Measurements from ENCODE around the gene TTLL9. TPM values are rescaled to one million over a fixed set of nuclear protein-coding genes. Genes with fewer than 3 reads are reported as not detected.
A peak's percentile ranks its signal among the peaks of the same experiment; 100 is the strongest.

Gene TTLL9
- polyA plus RNA-seq, 1 of the 3 experiments (the other 2 are of a cell fraction) = 0.23 TPM

DNA sequence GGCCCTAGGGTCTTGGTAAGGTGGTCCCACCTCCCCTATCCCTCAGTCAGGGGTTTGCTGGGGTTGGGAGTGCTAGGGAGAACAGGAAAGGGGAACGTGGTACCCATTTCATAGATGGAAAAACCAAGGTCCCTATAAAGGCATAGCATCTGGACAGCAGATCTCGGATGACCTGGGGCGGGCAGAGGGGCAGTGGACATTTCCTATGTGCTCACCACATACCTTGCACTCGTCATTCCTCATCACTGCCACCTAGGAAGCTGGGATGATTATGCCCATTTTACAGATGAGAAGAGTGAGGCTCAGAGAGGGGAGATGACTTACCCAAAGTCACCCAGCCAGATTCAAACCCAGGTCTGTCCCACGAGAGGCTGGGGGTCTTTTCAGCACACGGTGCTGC lies 39.2 kb upstream of the TTLL9 start (continued):
- TF ChIP-seq, protein P1, sequence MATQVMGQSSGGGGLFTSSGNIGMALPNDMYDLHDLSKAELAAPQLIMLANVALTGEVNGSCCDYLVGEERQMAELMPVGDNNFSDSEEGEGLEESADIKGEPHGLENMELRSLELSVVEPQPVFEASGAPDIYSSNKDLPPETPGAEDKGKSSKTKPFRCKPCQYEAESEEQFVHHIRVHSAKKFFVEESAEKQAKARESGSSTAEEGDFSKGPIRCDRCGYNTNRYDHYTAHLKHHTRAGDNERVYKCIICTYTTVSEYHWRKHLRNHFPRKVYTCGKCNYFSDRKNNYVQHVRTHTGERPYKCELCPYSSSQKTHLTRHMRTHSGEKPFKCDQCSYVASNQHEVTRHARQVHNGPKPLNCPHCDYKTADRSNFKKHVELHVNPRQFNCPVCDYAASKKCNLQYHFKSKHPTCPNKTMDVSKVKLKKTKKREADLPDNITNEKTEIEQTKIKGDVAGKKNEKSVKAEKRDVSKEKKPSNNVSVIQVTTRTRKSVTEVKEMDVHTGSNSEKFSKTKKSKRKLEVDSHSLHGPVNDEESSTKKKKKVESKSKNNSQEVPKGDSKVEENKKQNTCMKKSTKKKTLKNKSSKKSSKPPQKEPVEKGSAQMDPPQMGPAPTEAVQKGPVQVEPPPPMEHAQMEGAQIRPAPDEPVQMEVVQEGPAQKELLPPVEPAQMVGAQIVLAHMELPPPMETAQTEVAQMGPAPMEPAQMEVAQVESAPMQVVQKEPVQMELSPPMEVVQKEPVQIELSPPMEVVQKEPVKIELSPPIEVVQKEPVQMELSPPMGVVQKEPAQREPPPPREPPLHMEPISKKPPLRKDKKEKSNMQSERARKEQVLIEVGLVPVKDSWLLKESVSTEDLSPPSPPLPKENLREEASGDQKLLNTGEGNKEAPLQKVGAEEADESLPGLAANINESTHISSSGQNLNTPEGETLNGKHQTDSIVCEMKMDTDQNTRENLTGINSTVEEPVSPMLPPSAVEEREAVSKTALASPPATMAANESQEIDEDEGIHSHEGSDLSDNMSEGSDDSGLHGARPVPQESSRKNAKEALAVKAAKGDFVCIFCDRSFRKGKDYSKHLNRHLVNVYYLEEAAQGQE (IDR thresholded peaks at IDR 0.05; ENCODE audit: low read depth, low read length) = no peak
- TF ChIP-seq GATA2 (CRISPR knock-in tag; IDR thresholded peaks at IDR 0.05) = no peak
- TF ChIP-seq MEF2A (IDR thresholded peaks at IDR 0.05; ENCODE audit: borderline replicate concordance, low read depth) = no peak
- TF ChIP-seq EP300 (IDR thresholded peaks at IDR 0.05; ENCODE audit: borderline replicate concordance in 1 of 2, low read depth in 1 of 2, low read length in 1 of 2) = no peak
- TF ChIP-seq RFX5 (IDR thresholded peaks at IDR 0.05; ENCODE audit: low read length) = no peak

DNA sequence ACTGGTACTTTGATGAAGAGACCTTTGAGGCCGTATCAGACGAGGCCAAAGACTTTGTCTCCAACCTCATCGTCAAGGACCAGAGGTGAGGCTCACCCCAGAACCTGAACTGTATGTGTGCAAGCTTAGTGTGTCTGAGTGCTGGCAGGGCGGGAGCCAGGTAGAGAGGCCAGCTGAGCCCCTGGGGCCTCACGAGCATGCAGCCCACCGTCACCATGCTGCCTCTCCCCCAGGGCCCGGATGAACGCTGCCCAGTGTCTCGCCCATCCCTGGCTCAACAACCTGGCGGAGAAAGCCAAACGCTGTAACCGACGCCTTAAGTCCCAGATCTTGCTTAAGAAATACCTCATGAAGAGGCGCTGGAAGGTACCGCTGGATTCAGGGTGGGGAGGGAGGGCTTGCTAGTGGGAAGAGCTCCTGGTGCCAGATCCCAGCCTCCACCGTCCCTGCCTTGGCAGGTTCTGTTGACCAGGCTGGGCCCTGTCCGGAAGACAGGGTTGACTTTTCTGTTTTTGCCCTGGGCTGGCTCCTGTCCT lies 38.6 kb upstream of the TTLL9 start:
- Histone ChIP-seq H3K27ac (ENCODE audit: low read depth in 2 of 2, low read length in 1 of 2) (no peak overlapping the region), H3K4me1 (ENCODE audit: control insufficient read depth in 1 of 2, insufficient read depth in 2 of 2, low read depth in 1 of 2, low read length in 1 of 2) (peaks cover 15 to 27% of the 10 kb centered on the region in 2 experiments; a peak in 3 of 4 replicates), H3K9ac (no peak overlapping the region), H2AFZ (ENCODE audit: low read depth) (no peak overlapping the region), H3F3A (replicated peaks; ENCODE audit: insufficient read depth) (peaks cover 9% of the 10 kb centered on the region), H3K36me3 (replicated peaks in 1 of 2; ENCODE audit: control insufficient read depth in 1 of 2, insufficient read depth in 2 of 2, low read length in 1 of 2) (no peaks in the 10 kb centered on the region), H3K4me2 (no peak overlapping the region), H3K9me2 (no peaks in the 10 kb centered on the region), H3K27me3 (ENCODE audit: insufficient read depth) (no peaks in the 10 kb centered on the region), H3K9me3 (no peaks in the 10 kb centered on the region), H3K4me3 (ENCODE audit: low read depth in 2 of 2, low read length in 1 of 2) (no peak overlapping the region), H3K79me2 (ENCODE audit: insufficient read depth) (no peaks in the 10 kb centered on the region), H4K20me1 (ENCODE audit: insufficient read depth) (no peaks in the 10 kb centered on the region)
- ChIA-PET POLR2A (no interaction called here), CTCF (interaction anchor here (0.7 to 15.5 kb wide), 6 partner anchors 7 to 625 kb away, joined by 3 to 174 read pairs (median 10); partner anchors contain the start of gene FOXS1)
- DNase-seq = peak; percentile 16
- 96% methylated on average over 10 of the region's 17 CpGs for WGBS (ENCODE audit: low lambda C conversion rate)
- TF ChIP-seq EP300 (IDR thresholded peaks at IDR 0.05; ENCODE audit: borderline replicate concordance in 1 of 2, low read depth in 1 of 2, low read length in 1 of 2) = no peak
- TF ChIP-seq TEAD4 (IDR thresholded peaks at IDR 0.05; ENCODE audit: borderline replicate concordance, insufficient read depth) = no peak
- no peak for TF ChIP-seq YY1 (IDR thresholded peaks at IDR 0.05; ENCODE audit: low read depth)
- TF ChIP-seq RAD21 (IDR thresholded peaks at IDR 0.05; ENCODE audit: low read length) = no peak
- no peak for TF ChIP-seq MXI1 (IDR thresholded peaks at IDR 0.05; ENCODE audit: low read depth, low read length)
- no peak for TF ChIP-seq FOXM1 (IDR thresholded peaks at IDR 0.05; ENCODE audit: low read depth)
- TF ChIP-seq, protein P2, sequence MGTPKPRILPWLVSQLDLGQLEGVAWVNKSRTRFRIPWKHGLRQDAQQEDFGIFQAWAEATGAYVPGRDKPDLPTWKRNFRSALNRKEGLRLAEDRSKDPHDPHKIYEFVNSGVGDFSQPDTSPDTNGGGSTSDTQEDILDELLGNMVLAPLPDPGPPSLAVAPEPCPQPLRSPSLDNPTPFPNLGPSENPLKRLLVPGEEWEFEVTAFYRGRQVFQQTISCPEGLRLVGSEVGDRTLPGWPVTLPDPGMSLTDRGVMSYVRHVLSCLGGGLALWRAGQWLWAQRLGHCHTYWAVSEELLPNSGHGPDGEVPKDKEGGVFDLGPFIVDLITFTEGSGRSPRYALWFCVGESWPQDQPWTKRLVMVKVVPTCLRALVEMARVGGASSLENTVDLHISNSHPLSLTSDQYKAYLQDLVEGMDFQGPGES (IDR thresholded peaks at IDR 0.05; ENCODE audit: low read depth, low read length) = no peak
- no peak for TF ChIP-seq NRF1 (IDR thresholded peaks at IDR 0.05; ENCODE audit: low read depth, low read length)
- TF ChIP-seq EZH2phosphoT487 (IDR thresholded peaks at IDR 0.05; ENCODE audit: borderline replicate concordance, low read depth) = no peak
- no peak for TF ChIP-seq CHD2 (IDR thresholded peaks at IDR 0.05; ENCODE audit: low read length, partially characterized antibody)
- no peak for TF ChIP-seq TAF1 (IDR thresholded peaks at IDR 0.05; ENCODE audit: borderline replicate concordance, low read depth, low read length)
- no peak for TF ChIP-seq RFX5 (IDR thresholded peaks at IDR 0.05; ENCODE audit: low read length)
- no peak for TF ChIP-seq FOXJ3 (CRISPR knock-in tag; IDR thresholded peaks at IDR 0.05)
- no peak for TF ChIP-seq TCF12 (IDR thresholded peaks at IDR 0.05)
- TF ChIP-seq, protein P3, sequence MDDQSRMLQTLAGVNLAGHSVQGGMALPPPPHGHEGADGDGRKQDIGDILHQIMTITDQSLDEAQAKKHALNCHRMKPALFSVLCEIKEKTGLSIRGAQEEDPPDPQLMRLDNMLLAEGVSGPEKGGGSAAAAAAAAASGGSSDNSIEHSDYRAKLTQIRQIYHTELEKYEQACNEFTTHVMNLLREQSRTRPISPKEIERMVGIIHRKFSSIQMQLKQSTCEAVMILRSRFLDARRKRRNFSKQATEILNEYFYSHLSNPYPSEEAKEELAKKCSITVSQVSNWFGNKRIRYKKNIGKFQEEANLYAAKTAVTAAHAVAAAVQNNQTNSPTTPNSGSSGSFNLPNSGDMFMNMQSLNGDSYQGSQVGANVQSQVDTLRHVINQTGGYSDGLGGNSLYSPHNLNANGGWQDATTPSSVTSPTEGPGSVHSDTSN (IDR thresholded peaks at IDR 0.05) = no peak
- TF ChIP-seq, protein P4, sequence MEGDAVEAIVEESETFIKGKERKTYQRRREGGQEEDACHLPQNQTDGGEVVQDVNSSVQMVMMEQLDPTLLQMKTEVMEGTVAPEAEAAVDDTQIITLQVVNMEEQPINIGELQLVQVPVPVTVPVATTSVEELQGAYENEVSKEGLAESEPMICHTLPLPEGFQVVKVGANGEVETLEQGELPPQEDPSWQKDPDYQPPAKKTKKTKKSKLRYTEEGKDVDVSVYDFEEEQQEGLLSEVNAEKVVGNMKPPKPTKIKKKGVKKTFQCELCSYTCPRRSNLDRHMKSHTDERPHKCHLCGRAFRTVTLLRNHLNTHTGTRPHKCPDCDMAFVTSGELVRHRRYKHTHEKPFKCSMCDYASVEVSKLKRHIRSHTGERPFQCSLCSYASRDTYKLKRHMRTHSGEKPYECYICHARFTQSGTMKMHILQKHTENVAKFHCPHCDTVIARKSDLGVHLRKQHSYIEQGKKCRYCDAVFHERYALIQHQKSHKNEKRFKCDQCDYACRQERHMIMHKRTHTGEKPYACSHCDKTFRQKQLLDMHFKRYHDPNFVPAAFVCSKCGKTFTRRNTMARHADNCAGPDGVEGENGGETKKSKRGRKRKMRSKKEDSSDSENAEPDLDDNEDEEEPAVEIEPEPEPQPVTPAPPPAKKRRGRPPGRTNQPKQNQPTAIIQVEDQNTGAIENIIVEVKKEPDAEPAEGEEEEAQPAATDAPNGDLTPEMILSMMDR (IDR thresholded peaks at IDR 0.05) = no peak

Measured in SK-N-SH (cell line).